Fibroblast of mammary gland (primary cell): ENCODE results near the gene FLOT1.

Experiments
- DNase-seq: peaks from one replicate; pipeline ENCODE4 v3.0.0-alpha.2; 2010; ENCODE audit warnings: low read depth
- H3K4me3 ChIP-seq: 2 replicates; pipeline ENCODE4 v1.5.1; 2011; ENCODE audit warnings: low read depth, mild to moderate bottlenecking, low read length, moderate library complexity; ENCODE audit not compliant: control insufficient read depth
- CTCF ChIP-seq: conservative IDR thresholded peaks from 2 replicates; pipeline ENCODE4 v1.5.1; 2011; ENCODE audit warnings: low read depth, low read length, inconsistent platforms; ENCODE audit not compliant: control insufficient read depth, insufficient read depth

Gene FLOT1

GRCh38 chr6:30781395-30781742, 38.9 kb upstream of the FLOT1 start:
- no peak overlapping the region for H3K4me3 ChIP-seq
- DNase-seq, result no peak
- TF ChIP-seq CTCF, result no peak

DNA sequence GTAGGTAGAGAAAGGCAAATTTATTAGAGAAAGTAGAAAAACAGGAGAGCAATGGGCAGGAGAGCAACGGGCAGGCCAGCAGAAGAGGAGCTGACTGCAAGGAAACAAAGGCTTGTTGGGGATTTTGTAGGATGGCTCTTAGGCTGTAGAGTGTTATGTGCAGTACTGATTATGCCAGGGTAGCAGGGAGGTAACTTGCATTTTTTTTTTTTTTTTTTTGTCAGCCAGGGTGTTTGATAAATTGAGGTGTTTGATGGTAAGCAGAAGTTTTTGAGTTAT, 38.1 kb upstream of the FLOT1 start:
- no peak for DNase-seq
- no peak overlapping the region for H3K4me3 ChIP-seq
- no peak for TF ChIP-seq CTCF

DNA sequence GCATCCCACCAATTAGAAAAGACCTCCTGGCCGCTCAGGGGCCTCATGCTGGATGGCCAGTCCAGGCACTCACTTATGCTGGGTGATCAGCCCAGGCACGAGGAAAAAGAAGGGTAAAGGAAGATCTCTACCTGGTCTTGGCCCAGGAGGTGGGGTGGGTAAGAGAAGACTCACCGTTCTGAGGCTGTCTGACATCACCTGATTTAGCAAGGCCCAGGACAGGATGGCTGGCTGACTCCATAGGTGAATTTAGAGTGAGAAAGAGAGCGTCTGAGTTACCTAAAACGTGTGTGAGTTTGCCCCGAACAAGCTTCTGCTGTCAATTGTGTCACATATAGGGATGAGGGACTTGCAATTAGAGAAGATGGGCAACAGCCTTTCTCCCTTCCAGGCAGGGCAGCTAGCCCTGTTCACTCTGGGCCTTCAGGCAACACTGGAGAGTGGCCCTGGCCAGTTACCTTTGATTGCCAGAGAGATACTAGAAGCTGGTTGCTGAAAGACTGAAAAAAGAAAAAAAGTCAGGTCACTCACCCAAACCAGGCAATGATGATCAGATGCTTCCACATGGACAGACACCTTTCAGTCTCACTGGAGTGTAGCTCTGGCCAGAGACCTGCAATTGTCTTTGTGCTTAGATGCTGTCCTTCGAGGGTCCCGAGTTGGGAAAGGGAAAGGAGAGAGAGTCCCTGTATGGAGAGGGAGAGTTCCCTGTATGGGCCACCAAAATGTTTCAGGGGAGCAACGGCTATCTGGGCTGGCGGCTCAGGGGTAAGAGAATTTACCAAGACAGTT, 37.6 kb upstream of the FLOT1 start:
- DNase-seq, result no peak
- no peak overlapping the region for H3K4me3 ChIP-seq
- no peak for TF ChIP-seq CTCF

DNA sequence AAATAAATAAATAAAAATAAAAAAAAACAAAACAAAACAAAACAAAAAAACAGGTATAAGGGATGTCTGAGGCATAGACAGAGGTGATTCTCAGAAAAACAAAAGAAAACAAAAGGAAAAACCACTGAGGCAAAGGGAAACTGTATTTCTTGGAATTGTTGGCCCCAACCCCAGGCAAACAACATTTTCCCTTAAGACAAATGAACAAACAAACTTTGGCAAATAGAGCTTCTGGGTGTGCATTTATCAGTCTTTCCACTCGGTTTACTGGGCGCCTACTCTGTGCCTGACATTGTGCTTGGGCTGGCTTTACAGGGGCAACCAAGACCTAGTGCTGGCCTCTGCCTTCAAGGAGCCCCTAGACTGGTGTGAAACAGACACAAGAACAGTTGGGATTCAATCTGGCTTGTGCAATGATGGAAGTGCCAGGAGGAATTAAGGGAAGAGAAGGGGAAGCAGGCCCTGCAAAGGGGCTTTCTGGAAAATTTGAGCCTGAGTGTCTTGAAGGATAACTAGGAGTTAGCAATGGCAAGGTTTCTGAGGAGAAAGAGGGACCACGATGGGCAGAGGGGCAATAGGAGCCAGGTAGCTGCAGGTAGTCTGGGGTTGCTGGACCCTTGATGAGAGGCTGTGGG, 35.6 kb upstream of the FLOT1 start:
- TF ChIP-seq CTCF, result no peak
- DNase-seq, result no peak
- no peak overlapping the region for H3K4me3 ChIP-seq

DNA sequence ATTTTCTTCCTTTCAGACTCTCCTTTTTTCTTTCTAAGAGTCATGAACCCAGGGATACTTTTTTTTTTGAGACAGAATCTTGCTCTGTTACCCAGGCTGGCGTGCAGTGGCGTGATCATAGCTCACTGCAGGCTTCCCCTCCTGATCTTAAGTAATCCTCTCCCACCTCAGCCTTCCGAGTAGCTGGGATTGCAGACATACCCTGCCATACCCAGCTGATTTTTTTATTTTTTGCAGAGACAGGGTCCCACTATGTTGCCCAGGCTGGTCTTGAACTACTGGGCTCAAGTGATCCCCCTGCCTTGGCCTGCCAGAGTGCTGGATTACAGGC, 34.6 kb upstream of the FLOT1 start:
- no peak overlapping the region for H3K4me3 ChIP-seq
- no peak for TF ChIP-seq CTCF
- no peak for DNase-seq

- H3K4me3 ChIP-seq, result no peak overlapping the region
Measured at GRCh38 chr6:30776390-30777154, 34.1 kb upstream of the FLOT1 start.

More at GRCh38 chr6:30776390-30777154, 34.1 kb upstream of the FLOT1 start:
- DNase-seq, result no peak
- no peak for TF ChIP-seq CTCF
